NCI-H2081 treated with DMSO at 0.1 percent for 48 hours (cell line): ENCODE results near the gene SH2B2.
"Not testable (repeated sequence)": the region's sequence is repeated elsewhere in the genome, so short reads cannot be mapped to it uniquely, and the experiment has no call there.

Experiments
- DNase-seq: peaks from one replicate; lab custom pipeline; 2025; lab: John Stamatoyannopoulos, UW

The SH2B2 gene

DNA sequence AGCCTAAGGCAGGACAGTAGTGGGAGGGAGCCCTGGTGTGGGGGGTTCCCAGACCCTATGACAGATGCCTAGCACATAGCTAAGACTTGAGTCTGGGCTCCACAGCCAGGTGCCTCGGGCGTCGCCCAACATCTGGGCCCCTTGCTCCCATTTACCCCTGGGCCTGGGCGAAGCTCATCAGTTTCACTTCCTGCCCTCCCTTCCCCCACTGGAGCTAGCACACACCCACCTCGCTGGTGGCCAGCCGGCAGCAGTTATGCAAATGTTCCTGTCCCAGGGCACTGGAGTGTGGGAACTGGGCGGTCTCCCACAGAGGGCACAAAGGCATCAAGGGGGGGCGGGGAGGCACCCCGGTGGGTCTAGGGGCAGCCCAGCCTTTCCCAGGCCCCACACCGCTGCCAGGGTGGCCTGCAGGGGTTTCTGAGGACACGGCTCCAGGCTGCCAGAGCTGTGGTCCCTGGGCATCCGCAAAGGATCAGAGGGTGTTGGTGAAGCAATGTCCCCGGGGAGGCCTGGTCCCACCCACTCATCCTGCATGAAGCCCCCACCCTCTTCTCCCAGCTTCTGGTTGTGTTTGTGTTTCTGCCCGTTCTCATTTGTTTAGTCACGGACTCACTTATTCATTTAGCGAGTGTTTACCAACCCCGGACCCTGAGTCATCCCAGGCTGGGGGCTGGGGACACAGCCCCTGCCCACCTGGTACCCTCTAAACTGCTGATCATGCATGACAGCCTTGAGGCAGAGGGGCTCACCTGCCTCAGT is 20.4 kb downstream of the SH2B2 start:
- DNase-seq: no peak

DNA sequence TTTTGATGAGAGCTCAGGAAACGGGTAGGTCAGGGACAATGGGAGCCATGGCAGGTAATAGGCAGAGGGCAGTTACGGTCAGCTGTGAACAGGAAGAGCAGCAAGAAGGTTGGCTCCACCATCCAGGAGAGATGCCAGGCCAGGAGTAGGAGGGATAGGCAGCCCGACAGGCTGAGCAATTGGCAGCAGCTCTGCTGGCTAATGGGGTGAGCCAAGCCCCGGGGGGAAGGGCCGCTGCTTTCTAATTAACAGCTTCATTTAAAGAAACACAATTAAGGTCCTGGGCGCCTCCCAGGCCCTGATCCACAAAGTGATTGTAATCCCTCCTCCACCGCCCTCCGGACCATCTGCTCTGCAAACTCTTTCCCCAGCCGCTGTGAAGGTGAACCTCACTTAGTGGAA is 23.7 kb downstream of the SH2B2 start:
- no peak for DNase-seq

DNA sequence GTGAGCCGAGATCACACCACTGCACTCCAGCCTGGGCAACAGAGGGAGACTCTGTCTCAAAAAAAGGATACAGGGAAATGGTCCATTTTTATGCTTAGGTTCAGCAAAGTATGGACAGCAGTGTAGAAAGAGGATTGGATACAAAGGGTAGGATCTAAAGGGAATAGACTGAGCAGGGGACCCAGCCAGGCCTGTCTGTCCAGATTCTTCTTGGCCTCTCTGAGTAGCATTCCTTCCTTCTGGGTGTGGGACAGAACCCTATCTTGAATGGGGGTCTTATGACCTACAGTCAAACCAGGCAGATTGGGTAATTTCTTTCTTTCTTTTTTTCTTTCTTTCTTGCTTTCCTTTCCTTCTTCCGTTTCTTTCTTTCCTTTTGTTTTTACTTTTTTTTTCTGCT is 25.6 kb downstream of the SH2B2 start:
- DNase-seq: no peak

DNA sequence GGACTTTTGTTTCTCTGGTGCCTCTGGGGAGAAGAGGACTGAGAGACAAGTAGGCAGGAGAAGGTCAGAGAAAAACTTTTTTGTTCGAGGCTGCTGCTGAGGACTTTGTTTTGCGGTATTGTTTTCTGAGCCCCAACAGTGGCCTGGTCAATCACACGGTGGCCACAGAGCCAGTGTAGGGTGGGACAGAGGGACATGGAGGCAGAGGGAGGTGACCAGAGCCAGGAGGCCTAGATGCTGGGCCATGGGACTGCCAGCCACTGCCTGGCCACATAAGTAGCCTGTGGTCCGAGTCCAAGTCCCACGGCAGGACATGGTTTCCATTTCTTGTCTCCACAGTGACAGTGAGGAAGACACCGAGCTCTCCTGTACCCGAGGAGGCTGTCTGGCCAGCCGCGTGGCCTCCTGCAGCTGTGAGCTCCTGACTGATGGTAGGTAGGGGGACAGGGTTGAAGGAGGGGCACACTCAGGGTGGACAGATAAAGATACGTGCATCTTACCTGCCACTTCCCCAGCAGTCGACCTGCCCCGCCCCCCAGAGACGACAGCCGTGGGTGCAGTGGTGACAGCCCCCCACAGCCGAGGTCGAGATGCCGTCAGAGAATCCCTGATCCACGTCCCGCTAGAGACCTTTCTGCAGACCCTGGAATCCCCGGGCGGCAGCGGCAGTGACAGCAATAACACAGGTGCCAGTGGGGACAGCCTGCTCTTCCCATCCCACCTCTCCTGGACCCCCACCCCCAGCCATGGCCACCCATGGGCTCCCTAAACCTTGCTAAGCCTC is 27.5 kb downstream of the SH2B2 start:
- DNase-seq: no peak

DNA sequence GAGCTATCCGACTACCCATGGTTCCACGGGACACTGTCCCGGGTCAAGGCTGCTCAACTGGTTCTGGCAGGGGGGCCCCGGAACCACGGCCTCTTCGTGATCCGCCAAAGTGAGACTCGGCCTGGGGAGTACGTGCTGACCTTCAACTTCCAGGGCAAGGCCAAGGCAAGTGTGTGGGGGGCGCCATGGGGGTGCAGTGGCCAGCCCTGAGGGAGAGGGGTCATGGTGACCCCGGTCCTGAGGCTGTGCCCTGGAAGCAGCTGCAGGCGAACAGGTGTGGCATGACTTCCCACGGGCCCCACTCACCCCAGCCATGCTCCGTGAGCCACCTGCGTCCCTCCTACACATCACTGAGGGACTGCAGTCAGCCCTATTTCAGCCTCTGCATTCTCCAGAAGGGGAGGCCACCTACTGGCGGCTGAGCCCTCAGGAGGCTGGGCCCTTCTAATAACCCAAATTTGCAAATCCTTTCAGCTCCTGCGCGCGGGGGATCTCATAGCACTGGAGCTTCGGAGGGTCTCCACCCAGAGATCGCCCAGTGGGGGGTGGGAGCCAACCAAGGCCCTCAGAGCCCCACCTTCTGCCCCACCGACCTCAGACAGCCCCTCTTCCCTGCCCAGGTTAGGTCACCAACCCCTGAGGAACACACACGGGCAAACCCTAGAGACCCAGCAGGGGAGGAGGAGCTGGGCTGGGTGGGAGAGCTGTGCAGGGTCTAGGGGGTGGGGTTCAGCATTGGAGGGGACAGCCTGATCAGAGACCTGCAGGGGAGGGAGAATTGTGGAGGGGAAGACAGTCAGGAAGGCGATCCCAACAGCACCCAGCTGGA is 30.8 kb downstream of the SH2B2 start:
- no peak for DNase-seq

DNA sequence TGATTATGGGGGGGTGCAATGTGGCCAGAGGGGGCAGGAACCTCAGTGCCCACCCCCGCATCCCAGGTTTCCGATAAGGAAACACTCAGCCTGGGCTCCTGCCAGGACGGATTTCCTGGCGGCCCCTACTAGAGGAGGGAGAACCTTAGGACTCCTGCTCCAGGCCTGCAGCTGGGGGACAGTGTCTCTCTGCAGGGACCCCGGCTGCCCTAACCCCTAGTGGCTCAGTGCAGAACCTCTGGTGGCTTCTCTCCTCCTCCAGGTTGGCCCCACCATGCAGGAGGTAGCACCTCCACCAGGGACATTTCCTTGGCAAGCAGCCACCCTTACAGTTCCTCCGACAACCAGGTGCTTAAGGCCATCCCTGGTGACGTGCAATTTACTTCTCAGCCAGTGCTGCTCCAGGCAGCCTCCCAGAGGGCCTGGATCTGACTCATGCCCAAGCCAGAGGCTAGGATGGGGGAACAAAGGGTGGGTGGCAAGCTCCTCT is 31.9 kb downstream of the SH2B2 start:
- DNase-seq: no peak

DNA sequence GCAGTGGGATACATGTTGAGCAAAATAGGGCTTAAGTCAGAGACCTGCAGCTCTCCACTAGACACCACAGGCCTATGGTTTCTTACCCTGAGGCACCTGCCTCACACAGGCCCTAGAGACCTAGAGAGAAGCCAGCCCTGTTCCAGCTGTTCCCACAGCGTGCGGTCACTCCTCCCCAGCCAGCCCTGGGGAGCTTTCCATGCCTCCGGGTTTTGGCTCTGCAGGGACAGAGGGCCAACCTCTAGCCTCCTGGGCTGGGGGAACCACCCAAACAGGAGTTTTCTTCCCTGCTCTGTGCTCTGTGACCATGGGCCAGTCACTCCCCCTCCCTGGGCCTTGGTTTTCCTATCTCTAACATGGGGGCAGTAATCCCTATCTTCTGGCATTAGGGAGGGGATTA is 33.0 kb downstream of the SH2B2 start:
- no peak for DNase-seq

DNA sequence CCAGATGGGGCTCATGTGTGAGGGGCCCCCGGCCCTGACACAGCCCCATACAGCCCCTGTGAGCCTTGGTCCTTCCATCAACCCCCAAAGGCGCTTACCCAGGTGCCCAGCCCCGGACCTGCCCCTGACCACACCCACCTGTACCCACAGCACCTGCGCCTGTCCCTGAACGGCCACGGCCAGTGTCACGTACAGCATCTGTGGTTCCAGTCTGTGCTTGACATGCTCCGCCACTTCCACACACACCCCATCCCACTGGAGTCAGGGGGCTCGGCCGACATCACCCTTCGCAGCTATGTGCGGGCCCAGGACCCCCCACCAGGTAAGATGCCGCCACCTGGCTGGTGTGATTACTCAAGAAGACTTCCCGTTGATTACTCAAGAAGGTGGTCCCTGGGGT is 33.5 kb downstream of the SH2B2 start:
- DNase-seq: no peak

DNA sequence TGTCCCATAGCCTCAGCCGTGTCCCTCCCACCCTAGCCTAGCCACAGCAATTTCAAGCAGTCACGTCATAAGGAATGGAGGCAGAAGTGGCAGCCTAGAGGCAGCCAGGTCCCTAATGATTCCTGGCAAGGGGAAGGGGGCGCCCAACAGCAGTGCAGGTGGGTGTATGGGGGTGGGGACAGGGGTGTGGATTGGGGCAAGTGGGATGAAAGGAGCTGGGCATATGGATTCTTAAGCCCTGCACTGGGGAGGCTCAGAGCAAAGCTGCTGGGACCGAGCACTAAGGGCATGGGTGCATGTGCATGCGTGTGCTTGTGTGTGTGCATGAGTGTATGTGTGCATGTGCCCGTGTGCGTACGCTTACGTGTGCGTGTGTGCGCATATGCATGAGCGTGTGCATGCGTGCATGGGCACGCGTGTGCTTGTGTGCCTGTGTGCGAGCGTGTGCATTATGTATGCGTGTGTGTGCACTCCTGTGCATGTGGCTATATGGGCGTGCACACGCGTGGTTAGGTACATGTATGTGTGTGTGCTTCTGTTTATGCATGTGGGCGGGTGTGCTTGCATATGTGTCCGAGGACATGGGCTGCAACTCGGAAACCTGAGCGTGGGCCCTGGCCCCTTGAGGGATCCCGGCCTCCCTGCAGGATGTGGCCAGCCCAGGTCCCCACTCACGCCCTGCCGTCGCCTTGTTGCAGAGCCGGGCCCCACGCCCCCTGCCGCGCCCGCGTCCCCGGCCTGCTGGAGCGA is 34.1 kb downstream of the SH2B2 start:
- DNase-seq: no peak

DNA sequence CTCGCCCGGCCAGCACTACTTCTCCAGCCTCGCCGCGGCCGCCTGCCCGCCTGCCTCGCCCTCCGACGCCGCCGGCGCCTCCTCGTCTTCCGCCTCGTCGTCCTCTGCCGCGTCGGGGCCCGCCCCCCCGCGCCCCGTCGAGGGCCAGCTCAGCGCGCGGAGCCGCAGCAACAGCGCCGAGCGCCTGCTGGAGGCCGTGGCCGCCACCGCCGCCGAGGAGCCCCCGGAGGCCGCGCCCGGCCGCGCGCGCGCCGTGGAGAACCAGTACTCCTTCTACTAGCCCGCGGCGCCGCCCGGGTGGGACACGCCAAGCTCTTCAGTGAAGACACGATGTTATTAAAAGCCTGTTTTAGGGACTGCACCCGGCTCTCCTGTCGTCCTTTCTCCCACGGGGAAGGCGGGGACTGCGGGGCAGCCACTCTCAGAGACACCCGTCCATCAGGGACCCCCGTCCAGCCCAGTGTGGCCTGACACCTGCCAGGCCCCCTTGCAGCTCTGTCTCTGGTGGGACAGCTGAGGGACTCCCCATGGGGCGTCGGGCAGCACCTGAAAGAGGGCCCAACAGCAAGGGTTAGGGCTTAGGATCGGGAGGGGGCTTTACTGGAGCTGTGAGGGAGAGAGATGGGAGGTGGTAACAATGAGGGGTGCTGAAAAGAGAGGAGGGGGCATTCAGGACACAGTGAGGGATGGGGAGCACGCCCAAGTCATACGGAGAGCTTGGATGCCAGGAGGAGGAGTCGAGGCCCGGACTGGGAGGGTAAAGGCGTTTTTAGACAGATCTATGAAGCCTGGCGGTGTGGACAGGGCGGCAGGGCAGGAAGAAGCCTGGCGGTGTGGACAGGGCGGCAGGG is 34.9 kb downstream of the SH2B2 start:
- DNase-seq: no peak

DNA sequence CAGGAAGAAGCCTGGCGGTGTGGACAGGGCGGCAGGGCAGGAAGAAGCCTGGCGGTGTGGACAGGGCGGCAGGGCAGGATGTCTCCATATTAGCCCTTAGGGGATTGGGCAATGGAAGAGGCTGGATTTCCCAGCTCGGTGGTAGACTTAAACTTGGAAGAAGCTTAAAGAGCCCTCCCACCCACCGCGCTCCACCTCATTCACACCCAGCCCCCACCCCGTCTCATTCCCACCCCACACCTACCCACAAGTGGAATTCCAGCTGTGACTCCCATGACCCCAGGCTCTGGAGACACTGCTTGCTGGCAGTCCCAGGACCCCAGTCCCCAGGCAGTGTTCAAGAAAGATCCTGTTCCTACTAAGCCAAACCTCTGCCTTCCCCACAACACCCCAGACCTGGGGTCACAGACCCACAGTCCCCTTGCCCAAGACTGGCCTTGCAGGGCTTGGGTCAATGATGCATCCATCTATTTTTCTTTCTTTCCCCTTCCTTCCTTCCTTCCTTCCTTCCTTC is 35.6 kb downstream of the SH2B2 start:
- no peak for DNase-seq

DNA sequence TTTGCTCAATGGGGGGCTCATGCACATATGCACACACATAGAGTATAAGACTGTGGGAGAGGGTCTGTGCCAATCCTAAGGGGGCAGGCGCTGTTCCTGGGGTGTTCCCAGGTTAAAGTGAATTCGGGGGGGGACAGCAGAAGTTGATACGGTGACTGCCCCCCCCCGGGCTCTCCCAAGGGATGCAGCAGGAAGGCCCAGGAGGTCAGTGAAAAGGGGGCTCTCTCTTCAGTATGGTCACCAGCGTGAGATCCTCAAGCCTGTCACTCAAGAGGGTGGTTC is 37.2 kb downstream of the SH2B2 start:
- DNase-seq: no peak

DNA sequence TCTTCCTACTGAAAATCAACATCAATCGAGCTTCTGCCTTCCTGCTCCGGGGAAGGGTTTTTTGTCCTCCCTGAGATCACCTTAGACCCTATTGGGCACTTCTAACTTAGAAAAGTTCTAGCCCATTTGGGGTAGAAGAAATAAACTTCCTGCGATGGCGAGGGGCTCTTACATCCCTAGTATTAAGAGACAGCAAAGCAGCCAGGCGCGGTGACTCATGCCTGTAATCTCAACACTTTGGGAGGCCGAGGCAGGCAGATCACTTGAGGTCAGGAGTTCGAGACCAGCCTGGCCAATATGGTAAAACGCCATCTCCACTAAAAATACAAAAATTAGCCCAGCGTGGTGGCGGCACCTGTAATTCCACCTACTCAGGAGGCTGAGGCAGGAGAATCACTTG is 38.4 kb downstream of the SH2B2 start:
- DNase-seq: not testable (repeated sequence)

DNA sequence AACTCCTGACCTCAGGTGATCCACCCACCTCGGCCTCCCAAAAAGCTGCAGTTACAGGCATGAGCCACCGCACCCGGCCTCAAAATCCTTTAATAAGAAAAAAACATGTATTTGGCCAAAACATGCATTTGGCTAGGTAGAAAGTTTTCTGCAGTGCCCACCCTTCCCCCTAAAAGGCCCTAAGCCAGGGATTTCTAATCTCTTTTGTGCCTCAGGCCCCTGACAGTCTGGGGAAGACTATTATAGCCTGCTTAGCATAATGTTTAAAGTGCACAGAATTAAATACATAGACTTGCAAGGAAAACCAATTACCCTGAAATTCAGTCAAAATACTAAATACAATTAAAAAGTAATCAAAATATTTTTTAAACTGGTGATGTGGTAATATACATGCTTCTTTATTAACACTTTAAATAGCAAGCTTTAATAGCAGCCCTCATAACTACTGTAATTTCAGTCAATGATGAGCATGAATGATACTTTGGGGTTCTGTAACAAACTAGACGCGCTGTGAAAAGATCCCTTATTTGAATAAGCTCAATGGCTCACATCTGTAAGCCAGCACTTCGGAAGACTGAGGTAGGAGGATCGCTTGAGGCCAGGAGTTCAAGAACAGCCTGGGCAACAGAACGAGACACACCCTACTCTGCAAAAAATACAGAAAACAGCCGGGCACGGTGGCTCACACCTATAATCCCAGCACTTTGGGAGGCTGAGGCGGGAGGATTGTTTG is 39.7 kb downstream of the SH2B2 start:
- no peak for DNase-seq

DNA sequence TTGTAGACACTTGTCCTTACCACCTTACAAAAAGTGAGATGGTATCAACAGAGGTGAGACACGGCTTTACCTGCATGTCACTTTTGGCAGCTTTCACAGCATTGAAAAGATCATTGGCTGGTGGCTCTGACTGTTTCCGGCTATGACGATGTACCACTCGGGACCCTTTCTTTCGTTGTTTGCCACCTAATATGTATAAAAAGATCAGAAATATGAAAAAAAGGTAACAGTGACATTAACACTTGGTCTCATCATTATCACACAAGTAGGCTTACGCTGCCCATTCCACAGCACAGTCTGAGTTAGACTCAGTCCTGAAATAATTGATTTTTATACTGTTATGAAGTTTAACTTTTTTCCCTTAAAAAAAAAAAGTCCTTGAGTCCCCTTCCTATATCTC is 40.5 kb downstream of the SH2B2 start:
- not testable (repeated sequence) for DNase-seq

DNA sequence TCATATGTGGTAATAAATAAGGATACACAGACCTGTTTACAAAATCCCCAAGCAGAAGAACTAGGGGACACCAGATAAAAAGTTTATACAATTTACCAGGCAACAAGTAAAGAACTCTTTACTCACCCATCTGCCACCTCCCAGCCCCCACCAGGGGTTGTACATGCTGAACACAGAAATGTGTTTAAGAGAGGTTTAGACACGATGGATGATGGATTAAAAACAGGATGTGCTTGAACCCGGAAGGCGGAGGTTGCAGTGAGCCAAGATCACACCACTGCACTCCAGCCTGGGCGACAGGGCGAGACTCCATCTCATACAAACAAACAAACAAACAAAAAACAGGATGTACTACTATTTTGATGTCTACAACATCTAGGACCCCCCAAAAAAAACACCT is 42.2 kb downstream of the SH2B2 start:
- DNase-seq: not testable (repeated sequence)

DNA sequence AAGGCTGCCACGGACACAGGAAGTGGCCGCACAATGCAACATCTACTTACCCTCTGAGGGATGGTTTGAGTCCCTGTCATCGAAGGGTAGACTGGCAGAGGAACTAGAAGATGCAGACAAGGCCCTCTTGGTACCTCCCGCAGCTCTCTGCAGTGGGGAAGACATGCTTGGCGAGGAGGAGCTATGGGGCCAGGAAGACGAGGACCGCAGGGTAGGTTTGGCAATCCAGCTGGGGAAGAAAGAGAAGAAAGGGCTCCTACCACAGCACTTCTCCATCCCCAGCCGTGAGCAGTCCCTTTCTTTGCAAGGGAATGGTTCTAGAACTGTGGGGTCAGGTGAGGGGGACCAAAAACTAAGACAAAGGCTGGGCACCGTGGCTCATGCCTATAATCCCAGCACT is 42.7 kb downstream of the SH2B2 start:
- DNase-seq: not testable (repeated sequence)

DNA sequence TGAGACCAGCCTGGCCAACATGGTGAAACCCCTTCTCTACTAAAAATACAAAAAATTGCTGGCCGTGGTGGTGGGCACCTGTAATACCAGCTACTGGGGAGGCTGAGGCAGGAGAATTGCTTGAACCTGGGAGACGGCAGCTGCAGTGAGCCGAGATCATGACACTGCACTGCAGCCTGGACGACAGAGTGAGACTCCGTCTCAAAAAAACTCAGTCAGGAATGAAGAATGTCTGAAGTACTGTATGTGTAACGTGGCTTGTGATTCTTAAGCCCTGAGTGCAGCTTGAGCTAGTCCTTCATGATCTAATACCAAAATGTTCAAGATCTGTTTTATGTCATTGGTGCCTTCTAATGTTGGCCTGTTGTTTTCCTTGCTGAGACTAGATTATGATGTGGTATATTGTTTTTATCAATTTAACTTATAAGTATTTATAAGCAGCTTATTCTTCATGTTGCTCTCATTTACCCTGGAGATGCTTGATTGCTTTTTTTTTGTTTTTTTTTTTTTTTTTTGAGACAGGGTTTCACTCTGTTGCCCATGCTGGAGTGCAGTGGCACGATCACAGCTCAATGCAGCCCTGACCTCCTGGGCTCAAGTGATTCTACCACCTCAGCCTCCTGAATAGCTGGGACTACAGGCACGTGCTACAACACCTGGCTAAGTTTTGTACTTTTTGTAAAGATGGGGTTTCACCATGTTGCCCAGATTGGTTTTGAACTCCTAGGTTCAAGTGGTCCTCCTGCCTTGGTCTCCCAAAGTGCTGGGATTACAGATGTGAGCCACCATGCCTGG is 44.2 kb downstream of the SH2B2 start:
- DNase-seq: not testable (repeated sequence)

DNA sequence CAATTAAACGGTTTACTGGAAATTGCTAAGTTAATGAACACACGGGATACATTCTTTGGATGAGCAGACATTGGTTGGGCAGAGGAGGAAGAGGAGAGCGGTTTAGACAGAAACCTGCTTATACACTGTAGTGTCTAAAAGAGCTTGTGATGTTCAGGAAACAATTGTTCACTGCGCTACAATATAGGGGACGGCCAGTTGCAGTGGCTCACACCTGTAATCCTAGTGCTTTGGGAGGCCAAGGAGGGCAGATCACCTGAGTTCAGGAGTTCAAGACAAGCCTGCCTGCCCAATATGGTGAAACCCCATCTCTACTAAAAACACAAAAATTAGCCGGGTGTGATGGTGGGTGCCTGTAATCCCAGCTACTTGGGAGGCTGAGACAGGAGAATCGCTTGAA is 48.9 kb downstream of the SH2B2 start:
- not testable (repeated sequence) for DNase-seq
